Natural killer cell (primary cell): ENCODE measurements around the gene ZMAT3. TPM values are rescaled to one million over a fixed set of nuclear protein-coding genes. Genes with fewer than 3 reads are reported as not detected.
A peak's percentile ranks its signal among the peaks of the same experiment; 100 is the strongest.

Source experiments
- ATAC-seq, 3 donors: fragments of 150-1000 bp in 2 of 3; fragments of 200-7000 bp in 1 of 3; cut with Tn5 transposase; 1 replicate in 1 of 3; 2 replicates in 2 of 3; pipeline ENCODE4 v1.10.0; 2021; ENCODE audit warnings: mild to moderate bottlenecking in 2 of 3, moderate library complexity in 2 of 3
- DNase-seq, 2 donors: peaks; one replicate each; pipeline versions ENCODE4 v3.0.0 to v3.0.0-alpha.2; 2013 to 2021; ENCODE audit warnings: mixed read lengths in 1 of 2
- H3K27ac ChIP-seq: one replicate; pipeline ENCODE4 v1.5.1; 2013; ENCODE audit warnings: mild to moderate bottlenecking, low read length
- H3K27me3 ChIP-seq: one replicate; pipeline ENCODE4 v1.6.1; 2013; ENCODE audit warnings: low read length; ENCODE audit not compliant: control insufficient read depth, insufficient read depth
- H3K36me3 ChIP-seq: one replicate; pipeline ENCODE4 v1.6.1; 2013; ENCODE audit warnings: low read length; ENCODE audit not compliant: control insufficient read depth, insufficient read depth
- H3K4me1 ChIP-seq: one replicate; pipeline ENCODE4 v1.6.1; 2013; ENCODE audit warnings: low read length; ENCODE audit not compliant: control insufficient read depth, insufficient read depth
- H3K4me3 ChIP-seq: one replicate; pipeline ENCODE4 v1.5.1; 2013; ENCODE audit warnings: low read length
- H3K9me3 ChIP-seq: one replicate; pipeline ENCODE4 v1.6.1; 2013; ENCODE audit warnings: low read length; ENCODE audit not compliant: control insufficient read depth, insufficient read depth
- H3K27ac Mint-ChIP-seq, 2 donors: one replicate each; pipeline ENCODE4 v1.8.0; 2022; ENCODE audit warnings: mild to moderate bottlenecking in 2 of 2, mixed read lengths in 2 of 2, moderate library complexity in 1 of 2
- H3K27me3 Mint-ChIP-seq, 2 donors: one replicate each; pipeline ENCODE4 v1.8.0; 2022; ENCODE audit warnings: low read depth in 2 of 2, mixed read lengths in 2 of 2
- H3K36me3 Mint-ChIP-seq: one replicate; pipeline ENCODE4 v1.8.0; 2022; ENCODE audit warnings: mixed read lengths
- H3K4me1 Mint-ChIP-seq, 2 donors: one replicate each; pipeline ENCODE4 v1.8.0; 2022; ENCODE audit warnings: mixed read lengths in 2 of 2
- H3K4me3 Mint-ChIP-seq: one replicate; pipeline ENCODE4 v1.8.0; 2022; ENCODE audit warnings: mild to moderate bottlenecking, moderate library complexity, mixed read lengths
- H3K9me3 Mint-ChIP-seq, 2 donors: one replicate each; pipeline ENCODE4 v1.8.0; 2022; ENCODE audit warnings: mixed read lengths in 2 of 2
- WGBS: methylation state at CpG from one replicate; pipeline ENCODE4 v1.1.7; 2013; ENCODE audit warnings: missing lambda C conversion rate; ENCODE audit not compliant: insufficient coverage; 5-methylcytosine and 5-hydroxymethylcytosine counted together
- intact Hi-C: fragments of 100-400 bp; cut with micrococcal nuclease; formaldehyde crosslinking; loops from one replicate; pipeline ENCODE4 v1.14.2; 2022
- total RNA-seq, 4 donors: library from RNA; stranded (reverse); fragments of 120-200 nt in 1 of 4; gene quantifications; one replicate each; pipeline versions ENCODE4 v1.2.3 to v1.2.4, GENCODE V29; 2013 to 2022
- TF ChIP-seq, protein P1 (sequence below): fragments of 200-600 bp; IDR thresholded peaks from one replicate; pipeline ENCODE4 v1.8.0; 2022; ENCODE audit warnings: antibody characterized with exemption

The ZMAT3 gene
- total RNA-seq, 3 donors from 2014 or later (not counting 1 experiment from before 2014, with no cell fraction given): 22.5 to 32.9 (median 24.1) TPM

DNA sequence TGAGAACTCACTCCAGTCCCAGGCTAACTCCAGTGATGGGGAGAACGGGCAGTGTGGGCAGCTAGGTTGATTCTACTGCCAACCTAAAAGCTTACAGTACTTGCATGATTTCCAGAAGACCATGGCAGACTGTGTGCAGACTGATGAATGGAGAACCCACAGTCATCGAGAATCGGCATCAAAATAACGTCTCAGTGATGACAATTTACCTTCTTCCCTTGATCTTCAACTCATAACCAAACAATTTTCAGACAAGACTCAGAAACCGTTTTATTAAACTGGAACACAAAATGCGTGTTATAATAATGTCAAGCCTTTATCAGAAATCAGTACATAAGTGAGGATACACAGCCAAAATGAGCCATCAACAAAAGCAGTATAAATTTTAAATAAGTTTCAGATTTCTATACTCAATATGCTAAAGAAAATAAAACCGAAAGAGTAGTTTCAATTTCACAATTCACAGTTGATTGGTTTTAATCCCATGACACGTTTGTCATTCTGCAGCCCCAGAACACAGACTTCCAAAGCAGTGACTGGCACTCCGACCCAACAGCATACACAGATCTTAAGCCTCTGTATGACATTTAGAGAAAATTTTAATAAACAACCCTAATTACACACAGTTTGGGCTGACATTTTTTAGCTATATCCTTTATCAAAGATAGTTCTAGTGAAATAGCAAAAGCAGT lies 54.5 kb downstream of the ZMAT3 start:
- no peak overlapping the region for H3K4me3 ChIP-seq
- H3K27me3 ChIP-seq: no peaks in the 10 kb centered on the region
- TF ChIP-seq, protein P1, sequence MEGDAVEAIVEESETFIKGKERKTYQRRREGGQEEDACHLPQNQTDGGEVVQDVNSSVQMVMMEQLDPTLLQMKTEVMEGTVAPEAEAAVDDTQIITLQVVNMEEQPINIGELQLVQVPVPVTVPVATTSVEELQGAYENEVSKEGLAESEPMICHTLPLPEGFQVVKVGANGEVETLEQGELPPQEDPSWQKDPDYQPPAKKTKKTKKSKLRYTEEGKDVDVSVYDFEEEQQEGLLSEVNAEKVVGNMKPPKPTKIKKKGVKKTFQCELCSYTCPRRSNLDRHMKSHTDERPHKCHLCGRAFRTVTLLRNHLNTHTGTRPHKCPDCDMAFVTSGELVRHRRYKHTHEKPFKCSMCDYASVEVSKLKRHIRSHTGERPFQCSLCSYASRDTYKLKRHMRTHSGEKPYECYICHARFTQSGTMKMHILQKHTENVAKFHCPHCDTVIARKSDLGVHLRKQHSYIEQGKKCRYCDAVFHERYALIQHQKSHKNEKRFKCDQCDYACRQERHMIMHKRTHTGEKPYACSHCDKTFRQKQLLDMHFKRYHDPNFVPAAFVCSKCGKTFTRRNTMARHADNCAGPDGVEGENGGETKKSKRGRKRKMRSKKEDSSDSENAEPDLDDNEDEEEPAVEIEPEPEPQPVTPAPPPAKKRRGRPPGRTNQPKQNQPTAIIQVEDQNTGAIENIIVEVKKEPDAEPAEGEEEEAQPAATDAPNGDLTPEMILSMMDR: no peak
- peak overlapping the region; percentile 30 for H3K27ac ChIP-seq
- H3K4me3 Mint-ChIP-seq: no peak overlapping the region
- peaks cover 6 to 10% of the 10 kb centered on the region in 2 donors for H3K4me1 Mint-ChIP-seq
- no peak for ATAC-seq
- H3K9me3 Mint-ChIP-seq: no peaks in the 10 kb centered on the region
- intact Hi-C loops: no loop called here
- peaks cover 4% of the 10 kb centered on the region for H3K36me3 ChIP-seq
- no peak for DNase-seq
- no peak overlapping the region for H3K27ac Mint-ChIP-seq
- WGBS: 73% methylated on average over 9 of the region's 9 CpGs
- H3K36me3 Mint-ChIP-seq: no peaks in the 10 kb centered on the region
- H3K4me1 ChIP-seq: no peaks in the 10 kb centered on the region
- H3K27me3 Mint-ChIP-seq: no peaks in the 10 kb centered on the region
- H3K9me3 ChIP-seq: no peaks in the 10 kb centered on the region

DNA sequence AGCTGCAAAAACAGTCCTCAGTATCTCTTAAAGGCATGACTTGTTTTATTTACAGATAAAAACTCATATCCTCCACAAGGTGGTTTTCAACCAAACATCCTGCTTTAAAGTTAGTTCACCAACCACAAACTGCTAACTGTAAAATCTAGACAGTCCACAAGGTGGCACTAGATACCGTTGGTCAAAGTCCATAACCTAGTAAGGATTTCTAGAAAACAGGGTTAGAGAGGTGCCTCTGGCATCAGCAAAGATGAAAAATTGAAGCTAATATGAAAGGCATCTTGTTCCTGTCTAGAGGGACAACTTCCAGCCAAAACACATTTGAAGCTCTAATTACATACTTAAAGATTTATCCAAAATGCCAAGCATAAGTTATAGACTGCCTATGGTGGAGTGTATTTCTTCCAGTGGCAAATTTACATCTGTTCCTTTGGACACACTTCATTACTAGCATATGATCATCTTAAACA lies 56.0 kb downstream of the ZMAT3 start:
- 0% methylated on average over 1 of the region's 1 CpG for WGBS
- TF ChIP-seq, protein P1: peak; percentile 82
- intact Hi-C loops: loop anchor here (1.0 to 2.0 kb wide), 4 partner anchors 55 to 547 kb away; partner anchors contain the start of genes ACTL6A and ZMAT3
- H3K27me3 Mint-ChIP-seq: no peaks in the 10 kb centered on the region
- no peaks in the 10 kb centered on the region for H3K27me3 ChIP-seq
- H3K36me3 ChIP-seq: no peaks in the 10 kb centered on the region
- H3K4me3 ChIP-seq: no peak overlapping the region
- peaks cover 6 to 10% of the 10 kb centered on the region in 2 donors for H3K4me1 Mint-ChIP-seq
- peak overlapping the region; percentile 61 to 64 for H3K27ac Mint-ChIP-seq
- no peaks in the 10 kb centered on the region for H3K4me1 ChIP-seq
- no peak overlapping the region for H3K27ac ChIP-seq
- no peaks in the 10 kb centered on the region for H3K36me3 Mint-ChIP-seq
- H3K9me3 ChIP-seq: no peaks in the 10 kb centered on the region
- peak in 1 of 2 donors; percentile 90 for DNase-seq
- no peak overlapping the region for H3K4me3 Mint-ChIP-seq
- no peaks in the 10 kb centered on the region for H3K9me3 Mint-ChIP-seq
- peak; percentile 96 to 100 (median 99) for ATAC-seq

DNA sequence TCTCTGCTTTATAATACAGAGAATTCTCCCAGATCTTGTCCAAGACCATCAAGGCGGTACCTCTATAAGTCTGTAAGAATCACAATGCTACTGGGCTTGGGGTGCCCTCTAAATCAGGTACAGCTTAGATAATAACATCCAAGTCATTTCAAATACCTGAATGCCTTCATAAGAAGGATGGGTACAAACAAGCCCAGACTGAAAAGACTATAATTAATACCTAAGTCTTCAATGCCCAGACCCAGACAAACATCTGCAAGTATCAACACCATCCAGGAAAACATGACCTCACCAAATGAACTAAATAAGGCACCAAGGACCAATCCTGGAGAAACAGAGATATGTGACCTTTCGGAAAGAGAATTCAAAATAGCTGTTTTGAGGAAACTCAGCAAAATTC lies 65.9 kb downstream of the ZMAT3 start:
- H3K27ac Mint-ChIP-seq: no peak overlapping the region
- 100% methylated on average over 1 of the region's 2 CpGs for whole genome bisulfite sequencing
- ATAC-seq (no peak), DNase-seq (no peak)
- H3K36me3 Mint-ChIP-seq: no peaks in the 10 kb centered on the region
- TF ChIP-seq, protein P1: no peak
- H3K4me3 ChIP-seq: no peak overlapping the region
- H3K27me3 Mint-ChIP-seq: peaks cover 14 to 33% of the 10 kb centered on the region in 2 donors
- intact Hi-C loops: no loop called here
- no peaks in the 10 kb centered on the region for H3K9me3 Mint-ChIP-seq
- no peaks in the 10 kb centered on the region for H3K4me1 Mint-ChIP-seq
- H3K36me3 ChIP-seq: no peaks in the 10 kb centered on the region
- no peaks in the 10 kb centered on the region for H3K4me1 ChIP-seq
- no peaks in the 10 kb centered on the region for H3K27me3 ChIP-seq
- H3K27ac ChIP-seq: no peak overlapping the region
- H3K4me3 Mint-ChIP-seq: no peak overlapping the region
- H3K9me3 ChIP-seq: no peaks in the 10 kb centered on the region
